Lower lobe of right lung (tissue), 2 donors: ENCODE results near the gene BEST1. TPM values are rescaled to one million over a fixed set of nuclear protein-coding genes. Genes with fewer than 3 reads are reported as not detected.

ENCODE experiments used
- ATAC-seq, 2 donors: fragments of 200-7000 bp; cut with Tn5 transposase; one replicate each; pipeline ENCODE4 v1.9.1; 2020 to 2022; ENCODE audit warnings: mild to moderate bottlenecking in 2 of 2, moderate library complexity in 2 of 2
- DNase-seq: peaks from one replicate; pipeline ENCODE4 v3.0.0-alpha.2; 2020
- H3K27ac ChIP-seq: fragments of 200-600 bp; one replicate; pipeline ENCODE4 v1.8.0; 2022
- H3K27me3 ChIP-seq: fragments of 200-600 bp; one replicate; pipeline ENCODE4 v1.8.0; 2022; ENCODE audit warnings: low read depth
- H3K36me3 ChIP-seq: fragments of 200-600 bp; one replicate; pipeline ENCODE4 v1.8.0; 2022; ENCODE audit warnings: mild to moderate bottlenecking
- H3K4me1 ChIP-seq: fragments of 200-600 bp; one replicate; pipeline ENCODE4 v1.8.0; 2022
- H3K4me3 ChIP-seq: fragments of 200-600 bp; one replicate; pipeline ENCODE4 v1.8.0; 2022; ENCODE audit warnings: mild to moderate bottlenecking
- H3K9me3 ChIP-seq: fragments of 200-600 bp; one replicate; pipeline ENCODE4 v1.8.0; 2022
- intact Hi-C: fragments of 100-400 bp; cut with DNase I; formaldehyde crosslinking; loops from one replicate; pipeline ENCODE4 v1.11.0; 2022
- total RNA-seq: library from RNA; stranded (reverse); fragmentation: NEBNext Ultra II Directional; extraction: Animal tissue kit (Norgen Biotek cat#: 25700); gene quantifications from one replicate; pipeline ENCODE4 v1.2.1, GENCODE V29; 2021
- TF ChIP-seq, protein P1 (sequence below): fragments of 200-600 bp; IDR thresholded peaks from one replicate; pipeline ENCODE4 v1.8.0; 2022; ENCODE audit warnings: antibody characterized with exemption, mild to moderate bottlenecking
- donor health status: DM: no; HTN: yes; CAD: no; lungs with severe emphysema.

BEST1 gene
- total RNA-seq, 1 donor from 2014 or later: 14.1 TPM

DNA sequence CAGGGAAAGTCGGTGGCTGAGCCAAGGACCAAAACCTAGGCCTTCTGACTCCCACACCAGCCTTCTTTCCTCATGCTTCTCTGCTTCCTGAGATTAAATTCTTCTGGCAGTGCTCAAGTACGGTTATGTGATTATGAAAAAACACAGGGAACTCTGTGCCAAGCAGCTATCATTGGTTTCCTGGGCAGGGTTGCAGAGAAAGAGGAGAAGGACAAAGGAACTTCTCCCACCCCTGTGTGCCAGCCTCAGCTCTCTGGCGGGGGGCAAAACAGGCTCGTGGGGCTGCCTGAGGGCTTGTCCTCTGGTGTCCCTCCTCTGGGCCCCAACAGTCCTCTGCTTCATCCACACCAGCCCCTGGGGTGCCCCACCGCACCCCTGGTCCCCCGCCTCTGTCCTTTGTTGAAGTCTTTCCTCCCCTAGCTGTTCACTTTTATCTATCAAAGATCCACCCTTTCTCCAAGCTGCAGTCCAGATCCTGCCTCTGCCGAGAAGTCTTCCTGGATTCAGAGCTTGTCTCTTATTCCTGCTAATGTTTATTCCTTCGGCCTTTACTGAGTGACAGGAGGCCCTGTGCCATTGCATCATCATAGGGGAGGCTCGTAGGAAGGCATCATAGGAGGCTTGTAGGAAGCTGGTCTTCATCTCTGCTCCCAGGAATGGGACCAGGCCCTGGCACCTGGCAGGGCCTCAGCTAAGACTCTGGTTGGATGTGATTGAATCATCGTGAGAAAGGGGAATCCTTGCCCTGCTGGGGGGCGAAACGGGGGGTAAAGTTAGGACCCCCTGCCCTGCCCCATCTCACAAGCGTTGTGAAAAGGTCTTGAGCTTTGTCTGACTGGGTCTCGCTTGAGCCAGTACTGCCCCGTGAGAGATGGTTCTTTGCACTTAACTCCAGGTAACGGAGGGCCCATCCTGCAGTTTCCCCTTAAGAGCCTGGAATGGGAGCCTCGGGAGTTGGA, 28.8 kb downstream of the BEST1 start:
- DNase-seq (no peak), ATAC-seq (peak; percentile 31 to 48)
- no peaks in the 10 kb centered on the region for H3K36me3 ChIP-seq
- H3K4me3 ChIP-seq: no peak overlapping the region
- intact Hi-C loops: no loop called here
- no peaks in the 10 kb centered on the region for H3K9me3 ChIP-seq
- H3K4me1 ChIP-seq: peaks cover 49% of the 10 kb centered on the region
- peak overlapping the region; percentile 63 for H3K27ac ChIP-seq
- H3K27me3 ChIP-seq: no peaks in the 10 kb centered on the region
- TF ChIP-seq, protein P1, sequence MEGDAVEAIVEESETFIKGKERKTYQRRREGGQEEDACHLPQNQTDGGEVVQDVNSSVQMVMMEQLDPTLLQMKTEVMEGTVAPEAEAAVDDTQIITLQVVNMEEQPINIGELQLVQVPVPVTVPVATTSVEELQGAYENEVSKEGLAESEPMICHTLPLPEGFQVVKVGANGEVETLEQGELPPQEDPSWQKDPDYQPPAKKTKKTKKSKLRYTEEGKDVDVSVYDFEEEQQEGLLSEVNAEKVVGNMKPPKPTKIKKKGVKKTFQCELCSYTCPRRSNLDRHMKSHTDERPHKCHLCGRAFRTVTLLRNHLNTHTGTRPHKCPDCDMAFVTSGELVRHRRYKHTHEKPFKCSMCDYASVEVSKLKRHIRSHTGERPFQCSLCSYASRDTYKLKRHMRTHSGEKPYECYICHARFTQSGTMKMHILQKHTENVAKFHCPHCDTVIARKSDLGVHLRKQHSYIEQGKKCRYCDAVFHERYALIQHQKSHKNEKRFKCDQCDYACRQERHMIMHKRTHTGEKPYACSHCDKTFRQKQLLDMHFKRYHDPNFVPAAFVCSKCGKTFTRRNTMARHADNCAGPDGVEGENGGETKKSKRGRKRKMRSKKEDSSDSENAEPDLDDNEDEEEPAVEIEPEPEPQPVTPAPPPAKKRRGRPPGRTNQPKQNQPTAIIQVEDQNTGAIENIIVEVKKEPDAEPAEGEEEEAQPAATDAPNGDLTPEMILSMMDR: no peak

- TF ChIP-seq, protein P1: no peak
- H3K4me1 ChIP-seq: peaks cover 39% of the 10 kb centered on the region
- intact Hi-C loops: no loop called here
Observed at GRCh38 chr11:61980783-61981541, 30.8 kb downstream of the BEST1 start.

DNA sequence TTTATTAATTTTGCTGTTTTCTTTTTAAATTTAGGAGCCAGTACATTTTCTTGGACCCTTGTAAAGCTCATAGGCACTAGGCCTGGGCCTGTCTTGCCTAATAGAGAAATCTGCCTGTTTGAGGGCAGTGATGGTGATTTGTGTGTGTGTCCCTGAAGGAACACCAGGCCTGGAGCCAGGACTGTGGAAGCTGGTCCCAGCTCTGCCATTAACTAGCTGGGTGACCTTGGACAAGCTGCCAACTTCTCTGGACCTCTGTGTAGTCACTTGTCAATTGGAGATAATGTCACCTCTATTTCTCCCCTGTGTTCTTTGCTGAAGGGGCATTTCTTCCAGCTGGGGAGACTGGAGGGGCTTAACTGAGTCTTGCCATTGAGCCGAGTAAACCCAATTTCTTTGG, 33.3 kb downstream of the BEST1 start:
- Histone ChIP-seq H3K27ac (no peak overlapping the region), H3K9me3 (peaks cover 4% of the 10 kb centered on the region), H3K36me3 (no peaks in the 10 kb centered on the region), H3K4me1 (peaks cover 22% of the 10 kb centered on the region), H3K27me3 (no peaks in the 10 kb centered on the region), H3K4me3 (no peak overlapping the region)
- ATAC-seq (no peak), DNase-seq (no peak)
- TF ChIP-seq, protein P1: no peak
- intact Hi-C loops: no loop called here

More at GRCh38 chr11:61980783-61981541, 30.8 kb downstream of the BEST1 start:
- Histone ChIP-seq H3K9me3 (no peaks in the 10 kb centered on the region), H3K36me3 (no peaks in the 10 kb centered on the region), H3K4me3 (no peak overlapping the region), H3K27me3 (no peaks in the 10 kb centered on the region), H3K27ac (no peak overlapping the region)
- ATAC-seq (no peak), DNase-seq (no peak)

DNA sequence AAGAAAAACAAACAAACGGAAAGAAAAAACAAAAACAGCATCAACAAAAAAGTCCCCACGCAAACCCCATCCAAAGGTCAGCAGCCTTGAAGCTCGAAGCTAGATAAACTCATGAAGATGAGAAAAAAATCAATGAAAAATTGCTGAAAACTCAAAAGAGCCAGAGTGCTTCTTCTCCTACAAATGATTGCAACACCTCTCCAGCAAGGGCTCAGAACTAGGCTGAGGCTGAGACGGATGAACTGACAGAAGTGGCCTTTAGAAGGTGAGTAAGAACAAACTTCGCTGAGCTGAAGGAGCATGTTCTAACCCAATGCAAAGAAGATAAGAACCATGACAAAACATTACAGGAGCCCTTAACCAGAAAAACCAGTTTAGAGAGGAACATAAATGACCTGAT, 35.7 kb downstream of the BEST1 start:
- TF ChIP-seq, protein P1: no peak
- ATAC-seq (peak; percentile 89 to 95), DNase-seq (no peak)
- intact Hi-C loops: no loop called here
- Histone ChIP-seq H3K4me1 (peaks cover 13% of the 10 kb centered on the region), H3K4me3 (no peak overlapping the region), H3K27ac (no peak overlapping the region), H3K27me3 (no peaks in the 10 kb centered on the region), H3K9me3 (peaks cover 4% of the 10 kb centered on the region), H3K36me3 (no peaks in the 10 kb centered on the region)

DNA sequence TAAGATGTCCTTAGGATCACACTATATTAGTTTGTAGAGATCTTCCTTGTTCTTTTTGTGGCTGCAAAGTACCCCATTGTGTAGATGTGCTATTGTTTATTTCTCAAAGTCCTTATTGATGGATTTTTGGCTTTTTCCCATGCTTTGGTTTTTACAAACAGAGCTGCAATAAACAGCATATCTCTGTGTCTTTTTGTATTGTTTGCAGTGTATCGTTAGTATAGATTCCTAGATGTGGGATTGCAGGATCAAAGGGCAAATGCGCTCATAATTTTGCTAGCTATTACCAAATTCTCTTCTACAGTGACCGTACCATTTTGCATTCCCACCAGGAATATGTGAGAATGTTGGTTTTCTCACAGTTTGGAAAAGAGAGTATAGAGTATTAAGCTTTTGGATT, 44.8 kb downstream of the BEST1 start:
- H3K27ac ChIP-seq: no peak overlapping the region
- H3K4me1 ChIP-seq: no peaks in the 10 kb centered on the region
- no peak for ATAC-seq
- H3K4me3 ChIP-seq: no peak overlapping the region
- H3K36me3 ChIP-seq: no peaks in the 10 kb centered on the region
- no peaks in the 10 kb centered on the region for H3K27me3 ChIP-seq
- peaks cover 13% of the 10 kb centered on the region for H3K9me3 ChIP-seq
- no peak for DNase-seq
- intact Hi-C loops: no loop called here
- TF ChIP-seq, protein P1: no peak
